Measurements from ENCODE around the gene SAMD4A. TPM values are rescaled to one million over a fixed set of nuclear protein-coding genes. Genes with fewer than 3 reads are reported as not detected.

Gene SAMD4A
- total RNA-seq, 2 donors from 2014 or later, result 80.4 to 236 TPM

DNA sequence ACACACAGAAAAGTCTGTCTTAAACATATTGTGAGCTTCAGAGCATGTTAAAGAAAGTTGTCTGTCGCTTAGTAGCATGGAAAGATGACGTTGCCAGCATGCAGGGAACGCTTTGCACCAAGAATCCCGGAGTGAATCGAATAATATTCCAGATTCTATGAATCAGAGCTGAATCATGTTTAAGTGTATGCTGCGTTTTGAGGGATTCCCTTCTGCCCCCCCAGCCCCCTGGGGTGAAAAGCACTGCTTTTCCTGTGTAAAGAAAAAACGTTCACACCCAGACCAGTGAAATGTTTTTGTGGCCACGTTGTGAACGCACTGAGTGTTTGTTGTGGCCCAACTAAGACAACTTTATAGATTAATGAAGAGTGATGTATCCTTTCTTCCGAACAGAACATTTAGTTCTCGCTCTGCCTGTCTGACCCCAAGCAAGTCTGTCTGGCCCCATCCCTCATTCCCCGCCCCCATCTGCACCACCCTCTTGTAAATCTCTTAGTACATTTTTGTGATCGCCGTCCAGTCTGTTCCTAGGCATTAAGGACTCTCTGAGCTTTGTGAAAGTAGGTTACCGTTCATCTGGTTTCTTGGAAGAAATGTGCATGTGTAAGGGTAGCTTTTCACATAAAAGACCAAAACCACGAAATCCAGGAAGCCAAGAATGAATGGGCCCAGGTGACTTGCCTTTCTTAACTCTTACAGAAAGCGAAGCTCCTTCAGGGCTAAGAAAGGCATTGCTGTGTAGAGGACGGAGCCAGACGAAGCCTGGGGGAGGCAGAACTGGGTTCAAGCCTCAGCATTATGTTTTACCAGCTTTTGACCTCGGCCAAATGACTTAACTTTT, 103.0 kb downstream of the SAMD4A start:
- DNase-seq (ENCODE audit: low spot score), result peak; percentile 83
- intact Hi-C loops (cut with DNase I), result no loop called here

DNA sequence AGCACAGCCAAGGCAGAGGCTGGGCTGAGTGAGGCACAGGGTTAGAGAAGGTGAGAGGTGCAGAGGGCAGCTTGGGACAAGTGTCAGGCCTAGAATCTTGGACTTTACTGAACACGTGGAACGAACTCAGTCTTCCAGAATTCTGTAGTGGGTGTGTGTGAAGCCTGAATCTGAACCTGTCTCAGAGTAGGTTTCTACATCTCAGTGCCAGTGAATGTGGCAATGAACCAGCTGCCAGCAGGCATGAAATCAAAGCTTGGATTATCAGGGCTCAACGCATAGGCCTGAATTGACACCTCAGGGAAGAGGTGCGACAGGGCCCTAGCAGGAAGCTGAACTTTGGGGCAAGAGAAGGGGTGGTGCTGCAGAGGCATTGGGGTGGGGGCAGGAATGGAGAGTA, 104.6 kb downstream of the SAMD4A start:
- DNase-seq (ENCODE audit: low spot score), result no peak
- intact Hi-C loops (cut with DNase I), result no loop called here

DNA sequence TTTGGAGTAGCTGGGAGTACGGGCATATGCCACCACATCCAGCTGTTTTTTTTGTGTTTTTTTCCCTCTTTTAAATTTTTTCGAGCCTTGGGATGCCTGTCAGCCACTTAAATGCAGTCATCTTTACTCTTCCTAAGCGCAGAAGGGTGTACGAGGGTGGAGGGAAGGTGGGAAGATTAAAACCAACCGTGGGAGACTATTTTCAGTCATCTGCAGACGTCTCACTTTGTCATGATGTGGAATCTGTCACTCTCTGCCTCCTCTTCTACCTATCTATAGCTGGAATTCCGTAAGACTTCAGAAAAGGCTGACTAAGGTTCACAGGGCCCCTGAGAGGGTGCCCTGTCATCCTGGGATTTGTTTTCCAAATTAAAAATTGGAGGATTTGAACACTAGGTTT, 105.3 kb downstream of the SAMD4A start:
- intact Hi-C loops (cut with DNase I), result no loop called here
- no peak for DNase-seq (ENCODE audit: low spot score)

DNA sequence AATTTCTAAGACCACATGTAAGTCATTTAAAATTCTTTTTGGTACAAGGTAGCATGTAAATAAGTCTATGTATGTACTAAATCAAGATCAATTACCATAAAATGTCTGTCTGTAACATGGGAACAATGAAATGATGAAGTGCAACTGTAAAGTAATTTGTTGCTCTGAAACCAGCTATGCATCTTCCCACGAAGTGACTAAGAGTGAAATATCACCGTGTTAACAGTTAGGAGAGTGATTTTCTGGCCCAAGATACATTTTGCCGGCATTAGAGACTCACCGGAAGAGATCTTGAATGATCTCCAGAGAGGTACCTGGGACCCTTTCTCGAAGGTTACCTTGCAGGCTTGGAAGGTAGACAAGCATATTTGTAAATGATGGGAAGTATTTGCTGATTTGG, 105.8 kb downstream of the SAMD4A start:
- intact Hi-C loops (cut with DNase I), result no loop called here
- no peak for DNase-seq (ENCODE audit: low spot score)

DNA sequence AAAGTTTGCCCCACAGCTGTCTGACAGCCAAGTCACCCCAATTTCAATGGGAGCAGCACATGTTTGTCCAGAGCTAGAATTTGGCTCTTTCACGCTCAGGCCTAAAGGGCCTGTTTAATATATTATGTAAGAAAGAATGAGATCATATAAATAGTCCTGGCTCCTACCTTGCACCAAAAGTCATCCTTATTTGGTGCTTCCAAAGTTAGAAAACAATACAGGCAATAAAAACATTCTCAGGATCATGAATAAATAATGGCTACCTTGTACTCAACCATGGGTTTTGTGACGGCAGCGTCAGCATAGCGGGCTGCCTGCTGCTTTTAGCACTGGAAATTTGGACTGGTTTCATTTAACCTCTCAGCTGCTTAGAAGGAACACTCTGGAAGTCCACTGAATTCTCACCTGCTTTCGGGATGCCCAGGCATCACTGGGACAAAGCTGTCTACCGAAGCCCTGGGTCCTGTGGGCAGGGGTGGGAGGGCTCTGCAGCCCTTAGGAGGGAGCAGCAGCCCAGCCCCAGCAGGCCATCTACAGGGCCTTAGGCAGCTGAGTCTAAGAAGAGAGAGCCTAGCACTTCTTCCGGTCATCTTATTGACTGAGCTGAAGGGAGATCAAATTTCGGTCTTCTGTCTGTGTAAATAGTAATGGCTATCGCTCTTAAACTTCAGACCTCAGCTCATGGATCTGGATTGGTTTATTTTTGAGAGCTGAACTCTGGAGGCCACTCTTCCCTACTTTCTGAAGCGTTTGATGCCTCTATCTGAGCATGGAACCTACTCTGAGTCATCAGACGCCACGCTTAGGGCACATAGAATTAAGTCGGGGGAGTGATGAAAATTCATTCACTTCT, 106.5 kb downstream of the SAMD4A start:
- DNase-seq (ENCODE audit: low spot score), result no peak
- intact Hi-C loops (cut with DNase I), result no loop called here

DNA sequence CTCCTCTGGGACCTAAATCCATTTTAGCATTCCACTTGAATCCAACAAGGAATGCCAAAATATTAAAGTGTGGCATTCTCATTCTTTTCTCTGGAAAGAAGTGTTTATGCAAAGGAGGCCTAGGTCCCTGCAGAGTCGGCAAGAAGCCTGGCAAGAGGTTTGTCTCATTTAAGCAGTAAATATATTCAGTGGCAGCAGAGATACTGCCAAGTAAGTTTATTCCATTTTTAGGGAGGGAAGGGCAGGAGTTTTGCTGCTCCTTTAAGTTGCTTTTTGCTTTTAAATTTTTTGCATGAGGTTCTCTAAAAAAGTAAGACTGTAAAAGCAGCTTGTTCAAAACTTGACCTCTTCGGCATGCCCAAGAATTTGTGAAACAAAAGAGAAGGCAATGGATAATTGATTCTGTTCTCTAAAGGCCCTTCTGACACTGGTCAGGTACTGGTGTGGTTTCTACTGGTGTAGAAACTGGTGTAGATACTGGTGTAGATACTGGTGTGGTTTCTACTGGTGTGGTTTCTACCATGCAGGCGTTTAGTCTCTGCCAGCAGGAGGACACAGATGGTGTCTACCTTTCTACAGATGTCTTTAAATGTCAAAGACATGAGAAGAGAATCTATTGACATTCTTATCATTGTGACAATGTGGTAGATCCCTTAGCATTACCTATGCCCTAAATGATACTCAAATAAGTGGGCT, 107.3 kb downstream of the SAMD4A start:
- no peak for DNase-seq (ENCODE audit: low spot score)
- intact Hi-C loops (cut with DNase I), result no loop called here

DNA sequence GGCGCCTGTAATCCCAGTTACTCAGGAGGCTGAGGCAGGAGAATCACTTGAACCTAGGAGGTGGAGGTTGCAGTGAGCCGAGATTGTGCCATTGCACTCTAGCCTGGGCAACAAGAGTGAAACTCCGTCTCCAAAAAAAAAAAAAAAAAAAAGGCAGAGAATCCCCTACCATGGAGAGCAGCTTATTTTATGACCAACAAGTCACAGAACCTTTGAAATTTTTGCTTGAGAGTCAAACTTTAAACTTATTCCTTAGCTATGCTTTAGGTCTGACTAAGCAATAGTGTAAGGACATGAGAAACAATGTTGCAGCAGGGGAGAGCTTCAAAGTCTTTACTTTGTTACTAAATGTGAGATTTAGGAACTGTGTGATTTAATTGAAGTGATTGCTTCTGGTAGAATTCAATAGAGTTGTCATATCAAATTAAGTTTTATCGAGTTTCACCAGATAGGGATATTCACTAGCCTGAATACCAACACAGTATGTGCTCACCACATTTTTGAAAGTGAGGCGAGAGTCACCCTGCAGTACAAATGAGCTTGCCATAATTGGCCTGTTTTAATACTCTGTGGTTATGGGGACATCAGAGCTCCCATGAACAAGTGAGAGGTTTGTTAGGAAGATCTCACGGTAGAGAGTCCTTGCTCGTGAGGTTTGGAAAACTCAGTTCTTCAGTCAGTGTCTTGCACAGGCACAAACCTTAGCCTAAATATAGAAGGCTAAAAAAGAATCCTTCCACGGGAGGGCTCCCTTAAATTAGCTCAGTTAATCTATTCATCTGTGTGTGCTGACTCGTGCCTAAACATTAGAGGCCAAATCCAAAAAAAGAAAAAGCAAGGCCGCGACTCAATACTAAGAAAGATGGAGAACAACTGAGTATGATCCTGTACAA, 108.6 kb downstream of the SAMD4A start:
- intact Hi-C loops (cut with DNase I), result no loop called here
- no peak for DNase-seq (ENCODE audit: low spot score)

DNA sequence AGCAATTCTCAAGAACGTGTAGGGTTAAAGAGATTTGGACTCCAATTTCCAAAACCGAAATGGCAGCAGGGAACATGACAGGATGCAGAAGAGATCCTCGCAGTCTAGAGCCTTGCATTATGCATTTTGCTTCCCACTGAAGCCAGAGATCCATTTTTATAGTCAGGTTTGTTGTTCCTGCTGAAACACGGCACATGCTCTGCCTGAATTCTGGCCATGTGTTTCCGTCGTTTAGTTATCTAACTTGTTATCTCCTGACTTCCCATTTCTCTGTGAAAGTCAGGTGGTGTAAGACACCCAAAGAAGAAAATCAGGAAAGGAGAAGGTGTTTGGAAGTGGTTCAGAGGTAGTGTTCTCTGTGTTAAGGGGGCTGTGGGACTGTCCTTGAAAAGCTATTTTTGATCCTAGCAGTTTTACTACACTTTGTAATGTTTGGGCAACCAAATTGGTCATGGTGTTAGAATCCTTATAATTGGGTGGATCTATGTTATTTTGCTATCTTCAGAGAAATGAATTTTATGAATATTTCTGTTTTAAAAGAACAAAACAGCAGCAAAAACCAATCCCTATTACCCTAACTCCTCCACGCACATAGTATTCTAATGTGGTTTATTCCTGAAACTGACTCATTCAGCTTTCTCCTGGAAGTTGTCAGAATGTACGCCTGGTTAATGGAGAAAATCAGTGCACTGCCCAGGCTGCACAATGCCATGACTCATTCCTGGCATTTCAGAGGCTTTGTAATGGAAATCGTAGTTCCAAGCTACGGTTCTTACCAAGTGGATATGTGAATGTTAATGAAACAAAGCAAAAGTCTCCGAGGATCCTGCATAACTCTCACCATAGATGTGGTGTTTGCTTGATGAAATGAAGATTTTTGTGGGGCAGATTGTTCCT, 110.1 kb downstream of the SAMD4A start:
- DNase-seq (ENCODE audit: low spot score), result no peak
- intact Hi-C loops (cut with DNase I), result no loop called here

DNA sequence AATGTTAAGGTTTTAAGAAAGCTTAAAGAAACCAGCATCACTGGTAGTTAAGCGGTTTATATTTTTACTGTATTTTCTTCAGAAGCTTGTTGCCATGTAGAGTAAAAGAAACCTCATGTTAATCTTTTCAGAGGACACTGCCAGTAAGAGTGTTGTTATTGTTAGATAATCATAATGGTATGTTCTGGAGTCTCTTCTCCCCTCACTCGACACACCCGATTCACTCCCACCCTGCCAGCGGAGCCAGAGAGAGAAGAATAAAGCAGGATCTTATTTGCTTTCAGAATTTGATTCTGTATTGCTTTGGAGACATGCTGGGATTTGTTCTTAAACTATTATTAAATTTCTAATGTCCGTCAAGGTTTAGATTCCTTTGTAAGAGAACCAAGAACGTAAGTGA, 113.7 kb downstream of the SAMD4A start:
- DNase-seq (ENCODE audit: low spot score), result no peak
- intact Hi-C loops (cut with DNase I), result loop anchor here in 1 of 2 donors (10.0 kb wide), 2 partner anchors 84 to 106 kb away; no protein-coding TSS in a partner anchor

DNA sequence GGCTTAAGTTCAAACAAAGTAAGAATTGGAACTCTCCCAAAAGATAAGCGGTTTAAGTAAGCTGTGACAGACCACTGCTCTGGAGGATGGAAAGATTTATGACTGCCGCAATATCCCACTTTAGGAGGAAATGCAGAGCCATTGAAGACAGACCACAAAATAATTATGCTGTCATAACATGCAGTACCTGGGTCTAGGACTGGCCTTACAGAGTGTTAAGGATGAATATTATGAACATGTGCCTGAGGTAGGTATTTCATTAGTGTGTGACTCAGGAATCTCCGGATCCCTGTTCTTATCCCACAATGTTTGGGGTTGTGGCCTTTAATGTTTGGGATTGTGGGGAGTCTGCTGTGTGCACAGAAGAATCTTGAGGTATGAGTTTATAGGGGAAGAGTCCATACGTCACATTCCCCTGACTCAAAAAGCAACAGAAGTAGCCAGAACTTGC, 114.9 kb downstream of the SAMD4A start:
- DNase-seq (ENCODE audit: low spot score), result no peak
- intact Hi-C loops (cut with DNase I), result loop anchor here in 1 of 2 donors (10.0 kb wide), 2 partner anchors 83 to 107 kb away; no protein-coding TSS in a partner anchor

DNA sequence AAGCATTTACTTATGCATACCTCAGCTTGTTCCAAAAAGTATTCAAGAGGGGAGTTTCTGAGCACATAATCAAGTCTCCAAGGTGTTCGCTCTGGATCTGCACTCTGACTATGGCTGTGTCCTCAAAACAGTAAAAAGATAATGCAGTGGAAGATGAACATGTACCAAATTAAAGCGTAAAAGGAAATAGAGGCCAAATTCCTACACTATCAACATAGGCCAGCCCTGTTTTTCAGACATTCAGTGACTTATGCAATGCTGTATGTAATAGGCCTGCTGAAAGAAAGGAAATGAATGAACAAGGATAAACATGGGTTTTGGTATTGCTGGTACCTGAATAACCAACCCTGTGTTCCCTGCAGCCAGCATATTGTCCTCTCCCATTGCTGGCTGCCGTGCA, 115.7 kb downstream of the SAMD4A start:
- no peak for DNase-seq (ENCODE audit: low spot score)
- intact Hi-C loops (cut with DNase I), result loop anchor here in 1 of 2 donors (10.0 kb wide), 2 partner anchors 82 to 108 kb away; no protein-coding TSS in a partner anchor

DNA sequence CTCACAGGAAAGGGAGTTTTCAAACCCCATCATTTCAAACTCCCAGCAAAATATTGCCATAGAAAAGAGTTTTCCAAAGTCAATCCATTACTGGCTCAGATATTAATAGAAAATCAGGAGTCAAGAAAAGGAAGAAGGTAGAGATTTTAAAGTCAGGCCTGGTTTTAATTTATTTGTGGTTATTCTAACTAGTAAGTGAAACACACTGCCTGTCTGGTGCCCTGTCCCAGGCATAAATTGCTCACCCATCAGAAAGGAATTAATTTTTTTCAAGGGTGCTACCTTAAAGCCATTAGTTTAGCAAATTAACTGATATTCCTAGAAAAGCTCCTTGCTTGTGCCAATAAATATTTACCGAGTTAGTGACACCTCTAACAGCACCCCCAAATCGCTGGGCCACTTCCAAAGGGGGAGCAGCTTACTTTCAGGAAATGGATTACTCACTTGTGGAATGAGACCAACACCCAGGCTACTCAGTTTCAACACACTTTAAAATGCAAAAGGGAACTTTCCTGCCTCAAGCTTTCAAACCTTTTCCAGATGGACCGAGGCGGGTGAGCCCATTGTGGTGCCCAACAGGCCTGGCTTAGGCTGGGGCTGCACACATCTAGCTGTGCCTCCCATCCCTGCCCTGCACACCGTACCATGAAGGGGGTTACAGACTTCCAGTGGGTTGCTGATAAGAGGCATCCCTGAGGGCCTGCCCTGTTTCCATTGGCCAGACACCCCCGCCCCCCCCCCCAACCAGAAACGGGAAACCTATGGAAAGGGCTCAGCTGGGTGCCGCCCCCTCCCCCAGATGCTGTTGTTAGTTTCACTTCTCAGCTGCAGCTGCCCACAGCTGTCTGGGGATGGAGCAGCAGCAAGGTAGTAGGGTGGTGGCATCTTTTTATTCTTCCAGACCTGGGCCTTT, 117.2 kb downstream of the SAMD4A start:
- DNase-seq (ENCODE audit: low spot score), result peak; percentile 92
- intact Hi-C loops (cut with DNase I), result loop anchor here in 1 of 2 donors (10.0 kb wide), 2 partner anchors 81 to 109 kb away; no protein-coding TSS in a partner anchor

DNA sequence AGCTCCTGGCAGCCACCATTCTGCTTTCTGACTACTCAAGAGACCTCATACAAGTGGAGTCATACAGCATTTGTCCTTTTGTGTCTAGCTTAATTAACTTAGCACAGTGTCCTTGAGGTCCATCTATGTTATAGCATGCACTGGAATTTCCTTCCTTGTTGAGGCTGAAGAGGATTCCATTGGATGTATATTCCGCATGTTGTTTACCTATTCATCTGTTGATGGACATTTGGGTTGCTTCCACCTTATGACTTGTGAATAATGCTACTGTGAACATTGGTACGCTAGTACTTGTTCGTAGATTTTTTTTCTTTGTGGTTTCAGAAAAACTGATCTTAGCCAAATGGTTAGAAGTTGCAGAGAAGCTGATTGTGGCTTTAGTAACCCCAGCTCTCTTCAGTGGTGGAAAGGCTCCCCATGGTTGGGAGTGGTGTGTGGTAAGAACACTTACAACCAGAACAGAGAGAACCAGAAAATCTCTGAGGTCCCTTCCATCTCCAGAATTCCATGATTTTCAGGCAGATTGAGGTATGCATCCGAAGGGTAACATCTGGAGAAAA, 118.4 kb downstream of the SAMD4A start:
- DNase-seq (ENCODE audit: low spot score), result no peak
- intact Hi-C loops (cut with DNase I), result loop anchor here (5.0 to 10.0 kb wide), 5 partner anchors 33 to 118 kb away; partner anchors contain the start of gene SAMD4A (in 1 of the 2)

DNA sequence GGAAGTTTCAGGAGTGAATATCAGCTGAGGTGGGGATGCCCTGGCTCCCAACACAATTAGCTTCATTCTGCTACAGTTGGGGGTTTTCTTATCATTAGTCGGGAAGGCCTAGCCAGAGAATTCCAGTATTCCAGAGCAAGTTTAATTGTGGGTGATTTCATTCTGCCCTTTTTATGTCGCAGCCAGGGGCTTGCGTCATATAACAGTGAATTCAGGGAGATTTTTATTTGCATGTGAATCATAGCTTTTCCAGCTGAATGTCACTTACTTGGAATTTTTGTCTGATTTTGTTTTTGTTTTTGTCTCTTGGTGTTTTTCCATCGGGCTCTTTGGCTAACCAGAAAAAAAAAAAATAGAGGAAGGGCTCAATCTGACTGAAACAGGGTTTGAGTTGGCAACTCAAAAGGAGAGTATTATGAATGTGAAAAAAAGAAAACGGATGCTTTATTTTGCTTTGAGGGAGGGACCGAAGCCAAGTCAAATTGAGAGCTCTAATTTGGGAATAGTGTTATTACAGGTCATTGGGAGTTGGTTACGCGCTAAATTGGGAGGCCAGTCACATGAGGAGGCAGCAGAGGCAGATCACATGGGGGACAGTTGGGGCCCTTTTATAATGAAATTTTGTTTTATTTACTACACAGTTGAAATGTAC, 119.4 kb downstream of the SAMD4A start:
- no peak for DNase-seq (ENCODE audit: low spot score)
- intact Hi-C loops (cut with DNase I), result loop anchor here (5.0 to 10.0 kb wide), 5 partner anchors 34 to 119 kb away; partner anchors contain the start of gene SAMD4A (in 1 of the 2)

All from posterior vena cava (tissue), 2 donors.